Measurements from ENCODE around the gene CDK18.
"Not testable (repeated sequence)": the region's sequence is repeated elsewhere in the genome, so short reads cannot be mapped to it uniquely, and the experiment has no call there.

The CDK18 gene

GRCh38 chr1:205481218-205481617 is 23.3 kb upstream of the CDK18 start:
- DNase-seq, result no peak

DNA sequence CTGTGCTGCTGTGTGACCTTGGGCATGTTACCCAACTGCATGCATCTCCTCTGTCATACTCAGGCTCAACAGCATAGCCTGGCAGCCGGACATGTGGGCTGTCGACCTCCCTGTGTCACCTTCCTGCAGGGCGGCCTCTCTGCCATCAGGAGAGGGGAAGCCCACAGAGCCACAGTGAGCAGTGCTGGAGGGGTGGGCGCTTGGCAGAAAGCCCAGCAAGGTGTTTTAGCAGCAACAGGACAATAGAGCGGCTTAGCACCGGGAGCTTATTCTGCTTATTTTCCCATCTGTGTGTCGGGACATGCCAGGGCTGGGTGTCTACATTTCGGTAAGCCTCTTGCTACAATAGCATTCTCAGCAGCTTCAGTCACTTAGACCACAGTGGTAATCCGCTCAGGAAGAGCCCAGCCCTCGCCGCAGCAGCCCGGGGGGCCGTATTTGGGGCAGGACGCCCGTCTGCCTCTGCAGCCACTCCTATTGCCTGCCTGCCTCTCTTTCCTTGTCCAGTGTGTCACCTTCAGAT is 22.8 kb upstream of the CDK18 start:
- no peak for DNase-seq

DNA sequence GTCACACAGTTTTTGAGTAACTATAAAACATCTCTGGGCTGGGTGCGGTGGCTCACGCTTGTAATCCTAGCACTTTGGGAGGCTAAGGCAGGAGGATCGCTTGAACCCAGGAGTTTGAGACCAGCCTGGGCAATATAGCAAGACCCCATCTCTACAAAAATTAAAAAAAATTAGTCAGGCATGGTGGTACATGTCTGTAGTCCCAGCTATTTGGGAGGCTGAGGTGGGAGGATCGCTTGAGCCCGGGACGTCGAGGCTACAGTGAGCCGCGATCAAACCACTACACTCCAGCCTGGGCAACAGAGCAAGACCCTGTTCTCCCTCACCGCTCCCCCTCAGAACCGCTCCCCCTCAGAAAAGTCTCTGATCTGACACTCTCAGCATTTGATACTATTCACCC is 21.9 kb upstream of the CDK18 start:
- not testable (repeated sequence) for DNase-seq

DNA sequence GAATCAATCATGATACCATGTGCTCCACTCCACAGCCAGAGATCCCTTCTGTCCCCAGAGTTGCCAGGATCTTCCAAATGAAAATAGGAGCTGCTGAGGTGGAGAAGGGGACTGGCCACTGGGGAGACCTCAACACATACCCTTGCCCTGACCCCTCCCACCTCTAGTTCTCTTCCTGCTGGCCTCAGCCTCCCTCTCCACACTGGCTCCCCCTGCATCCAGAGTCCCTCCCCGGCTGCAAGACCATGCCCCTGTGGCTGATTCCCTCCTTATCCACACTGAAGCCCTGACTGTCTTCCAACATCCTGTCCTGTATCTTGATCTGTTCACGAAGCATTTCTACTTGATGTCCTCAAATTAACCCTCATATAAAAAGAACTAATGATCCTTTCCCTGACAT is 21.1 kb upstream of the CDK18 start:
- no peak for DNase-seq

DNA sequence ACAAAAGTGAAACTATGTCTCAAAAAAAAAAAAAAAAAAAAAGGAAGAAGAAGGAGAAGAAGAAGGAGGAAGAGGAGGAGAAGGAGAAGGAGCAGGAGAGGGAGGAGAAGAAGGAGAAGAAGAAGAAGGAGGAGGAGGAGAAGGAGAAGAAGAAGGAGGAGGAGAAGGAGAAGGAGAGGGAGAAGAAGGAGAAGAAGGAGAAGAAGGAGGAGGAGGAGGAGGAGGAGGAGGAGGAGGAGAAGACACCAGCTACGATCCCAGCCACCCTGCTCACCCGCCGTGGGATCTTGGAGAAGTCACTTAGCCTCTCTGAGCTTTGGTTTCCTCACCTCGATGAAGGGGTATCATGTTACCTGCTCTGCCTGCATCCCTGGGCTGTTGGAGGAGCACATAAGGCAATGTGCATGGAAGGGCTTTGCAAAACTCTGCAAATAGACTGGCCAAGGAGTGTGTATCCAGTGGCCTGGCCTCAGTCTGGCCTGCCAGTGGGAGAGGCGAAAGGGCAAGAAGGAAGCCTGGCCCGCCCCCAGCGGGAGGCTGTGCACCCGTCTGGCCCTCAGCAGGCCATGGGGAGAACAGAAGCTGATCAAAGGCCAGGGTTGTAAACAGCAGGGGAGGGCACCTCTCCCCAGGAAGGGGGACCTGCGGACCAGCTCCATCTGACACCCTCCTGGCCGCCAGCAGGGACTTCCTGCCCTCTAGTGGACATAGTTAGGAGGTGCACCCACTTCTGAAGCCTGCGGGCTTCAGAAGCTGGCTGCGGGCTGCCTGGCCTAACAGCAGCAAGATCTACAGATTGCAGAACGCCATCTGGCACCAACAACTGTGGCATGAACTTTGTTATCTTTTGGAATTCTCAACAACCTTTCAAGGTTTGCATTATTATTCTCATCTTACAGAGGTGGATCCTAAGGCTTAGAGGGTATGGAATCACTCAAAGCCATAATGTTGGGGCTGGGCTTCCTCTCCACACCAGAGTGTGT is 19.2 kb upstream of the CDK18 start:
- peak; percentile 74 for DNase-seq

DNA sequence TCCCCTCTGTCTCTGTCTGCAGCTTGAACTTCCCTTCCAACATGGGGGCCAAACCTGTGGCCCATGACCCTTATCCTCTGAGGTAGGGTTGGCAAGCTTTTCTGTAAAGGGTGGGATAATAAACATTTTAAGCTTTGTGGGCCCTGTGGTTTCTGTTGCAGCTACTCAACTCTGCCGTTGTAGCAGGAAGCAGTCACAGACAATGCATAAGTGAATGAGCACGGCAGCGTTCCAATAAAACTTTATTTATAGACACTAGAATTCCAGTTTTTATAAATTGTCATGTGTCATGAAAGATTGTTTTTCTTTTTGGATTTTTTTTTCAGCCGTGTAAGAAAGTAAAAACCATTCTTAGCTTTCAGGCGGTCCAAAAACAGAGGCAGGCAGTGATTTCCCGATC is 18.2 kb upstream of the CDK18 start:
- no peak for DNase-seq

- peak; percentile 48 for DNase-seq
Observed at GRCh38 chr1:205488074-205488723, 16.3 kb upstream of the CDK18 start.

DNA sequence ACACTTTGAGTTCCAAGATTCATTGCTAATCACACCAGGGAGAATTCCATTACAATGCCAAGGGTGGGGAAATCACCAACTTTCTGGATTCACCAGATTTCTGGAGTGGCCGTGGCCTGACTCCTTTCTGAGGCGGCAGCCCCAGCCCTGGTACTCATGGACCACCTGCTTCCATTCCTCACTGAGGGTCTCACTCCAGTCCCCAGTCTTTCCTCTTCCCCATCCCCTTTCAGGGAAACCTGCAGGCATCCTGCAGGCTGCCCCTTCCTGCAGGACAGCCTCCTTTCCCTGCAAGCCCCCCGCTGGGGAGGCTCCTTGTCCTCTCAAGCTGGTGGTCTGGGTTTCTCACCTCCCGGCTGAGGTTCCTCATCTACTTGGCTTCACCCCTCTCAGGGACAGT is 12.7 kb upstream of the CDK18 start:
- no peak for DNase-seq

DNA sequence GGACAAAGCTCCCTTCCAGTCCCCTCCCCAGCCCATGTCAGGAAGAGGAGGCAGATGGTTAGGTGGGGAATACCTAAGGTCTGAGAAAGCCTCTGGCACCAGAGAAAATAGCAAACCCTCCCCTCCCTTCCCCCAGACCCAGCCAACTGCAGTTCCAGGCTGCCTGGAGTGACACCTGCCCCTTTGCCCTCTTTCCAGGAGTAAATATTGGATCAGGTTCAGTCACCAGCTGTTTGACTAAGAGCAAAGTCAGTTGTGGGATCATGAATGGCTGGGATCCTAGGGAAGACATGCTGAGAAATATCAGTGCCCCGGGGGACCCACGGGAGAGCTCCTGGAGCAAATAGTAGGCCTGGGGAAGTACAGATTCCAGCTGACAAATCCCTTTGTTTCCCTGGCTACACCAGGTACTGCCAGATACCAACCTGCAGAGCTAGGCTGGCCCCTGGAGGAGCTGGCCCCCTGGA is 12.2 kb upstream of the CDK18 start:
- no peak for DNase-seq

DNA sequence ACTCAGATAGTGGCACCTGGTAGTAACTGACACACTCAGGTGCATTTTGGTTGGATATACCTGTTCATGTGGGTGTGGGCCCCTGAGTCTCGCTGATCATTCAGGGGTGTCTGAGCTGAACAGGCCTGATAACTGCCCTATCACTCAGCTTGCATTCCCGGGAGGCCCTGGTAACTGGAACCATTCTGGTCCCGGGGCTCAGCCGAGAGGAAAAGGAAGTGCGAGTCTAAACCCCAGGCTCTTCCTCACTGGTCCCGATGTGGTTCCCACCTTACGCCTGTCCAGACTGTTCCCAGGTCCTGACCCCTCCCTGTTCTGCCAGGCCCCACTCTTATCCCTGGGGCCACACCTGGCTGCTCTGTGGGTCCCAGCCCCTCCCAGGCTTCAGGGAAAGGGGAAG is 11.7 kb upstream of the CDK18 start:
- no peak for DNase-seq

- peak; percentile 20 for DNase-seq
Observed at GRCh38 chr1:205493241-205494085, 11.0 kb upstream of the CDK18 start.

DNA sequence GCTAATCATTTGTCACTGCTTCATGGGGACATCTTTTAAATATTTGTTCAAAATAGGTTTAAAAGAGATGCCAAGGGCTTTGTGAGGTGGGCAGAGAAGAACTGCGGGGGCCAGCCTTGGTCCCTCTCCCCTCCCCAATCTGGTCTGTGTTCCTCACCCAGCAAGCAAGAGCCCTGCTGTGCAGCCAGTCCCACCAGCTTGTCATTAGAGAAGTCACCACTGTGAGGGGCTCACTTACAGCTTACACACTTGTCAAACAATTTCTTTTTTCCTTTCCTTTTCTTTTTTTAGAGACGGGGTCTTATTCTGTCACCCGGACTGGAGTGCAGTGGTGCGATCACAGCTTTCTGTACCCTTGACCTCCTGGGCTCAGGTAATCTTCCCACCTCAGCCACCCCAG is 10.4 kb upstream of the CDK18 start:
- no peak for DNase-seq

GRCh38 chr1:205495237-205495823 is 9.1 kb upstream of the CDK18 start:
- DNase-seq, result no peak

DNA sequence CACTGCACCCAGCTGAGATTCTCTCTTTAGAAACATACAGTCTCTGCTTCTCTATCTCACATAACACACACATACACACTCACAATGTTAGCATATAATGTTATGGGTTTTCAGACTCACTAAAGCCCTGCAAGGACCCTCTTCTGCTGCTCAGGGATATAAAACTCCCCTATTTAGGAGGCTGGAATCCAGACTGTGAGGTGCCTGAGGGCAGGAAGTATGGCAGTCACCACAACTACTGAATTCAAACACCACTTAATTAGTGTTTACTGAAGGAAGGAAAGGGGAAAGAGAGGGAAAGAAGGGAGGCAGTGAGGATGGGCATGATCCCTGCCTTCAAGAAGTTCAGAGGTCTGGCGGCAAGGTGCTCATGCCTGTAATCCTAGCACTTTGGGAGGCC is 7.8 kb upstream of the CDK18 start:
- no peak for DNase-seq

DNA sequence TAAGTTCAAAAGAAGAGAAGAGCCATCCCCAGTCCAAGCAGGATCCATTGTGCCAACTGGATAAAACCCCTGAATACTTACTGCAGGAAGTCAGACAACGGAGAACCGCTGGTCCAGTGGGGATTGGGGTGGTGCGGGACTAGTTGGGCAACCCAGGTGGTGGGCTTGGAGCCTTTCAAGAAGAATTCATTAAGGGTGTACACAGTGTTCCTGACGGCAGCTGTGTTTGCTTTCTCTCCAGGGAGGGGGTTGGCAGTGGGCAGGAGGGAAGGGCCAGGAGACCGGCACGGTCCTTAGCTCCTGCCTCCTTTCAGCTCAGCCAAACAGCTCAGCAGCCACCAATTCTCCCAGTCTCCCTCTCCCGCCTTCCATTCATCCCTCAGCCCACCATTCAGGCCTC is 7.1 kb upstream of the CDK18 start:
- no peak for DNase-seq

DNA sequence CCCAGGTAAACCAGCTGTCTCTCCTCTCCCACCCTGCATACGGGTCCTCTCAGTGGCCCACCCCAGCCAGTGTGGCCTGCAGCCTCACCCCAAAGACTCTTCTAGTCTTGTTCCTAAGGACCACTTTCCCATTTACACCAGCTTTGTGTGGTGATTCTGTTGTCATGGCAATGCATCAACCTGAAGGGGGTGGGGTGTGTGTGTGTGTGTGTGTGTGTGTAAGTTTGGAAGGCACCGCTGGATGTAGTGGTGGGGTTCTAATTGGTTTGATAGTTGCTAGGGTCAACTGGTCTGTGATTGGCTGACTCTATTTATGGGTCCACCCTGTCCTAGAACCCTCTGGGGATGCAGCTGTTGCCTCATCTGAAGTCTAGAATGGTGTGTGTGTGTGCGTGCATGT is 4.7 kb upstream of the CDK18 start:
- DNase-seq, result no peak

DNA sequence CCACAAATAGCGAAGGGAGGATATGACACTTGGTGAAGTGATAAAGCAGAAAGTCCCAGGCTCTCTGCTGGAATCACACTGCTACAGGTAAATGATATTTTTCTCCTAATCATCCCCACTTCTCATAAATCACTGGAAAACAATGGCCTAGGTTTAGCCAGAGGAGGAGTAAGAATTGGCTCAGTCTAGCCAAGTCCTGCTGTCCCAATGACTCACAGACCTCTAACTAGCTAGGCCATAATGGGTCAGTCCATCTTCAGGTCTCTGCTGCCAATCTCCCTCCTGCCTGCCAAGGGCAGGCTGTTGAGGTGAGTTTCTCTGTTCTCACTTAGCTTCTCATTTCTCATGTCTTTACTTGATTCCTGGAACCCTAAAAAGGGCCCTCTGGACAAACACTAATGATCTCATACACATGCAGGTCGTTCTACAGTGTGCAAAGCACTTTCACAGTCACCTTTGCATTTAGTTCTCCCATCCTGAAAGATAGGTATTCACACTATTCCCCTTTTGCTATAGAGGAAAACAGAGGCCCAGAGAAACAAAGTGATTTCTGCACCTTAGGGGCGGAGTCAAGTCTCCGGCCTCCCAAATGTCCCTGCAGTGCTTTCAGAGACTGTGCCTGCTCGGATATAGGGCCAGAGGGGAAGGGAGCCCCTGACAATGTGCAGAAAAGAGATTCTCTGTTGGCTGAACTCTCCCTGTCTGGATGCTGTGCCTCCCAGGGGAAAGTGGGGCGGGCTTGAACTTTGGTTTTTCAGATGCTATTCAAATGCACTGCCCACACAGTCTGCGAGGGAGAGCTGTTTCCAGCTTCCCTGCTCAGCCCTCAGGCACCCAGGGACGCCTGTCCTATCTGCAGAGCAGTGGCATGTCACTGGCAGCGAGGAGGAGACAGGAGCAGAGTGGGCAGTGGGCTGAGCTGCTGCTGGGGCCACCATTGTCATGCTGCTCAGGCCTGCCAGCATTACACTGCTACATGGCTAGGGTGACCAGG is 3.9 kb upstream of the CDK18 start:
- DNase-seq, result no peak

GRCh38 chr1:205502111-205502810 is 2.2 kb upstream of the CDK18 start:
- no peak for DNase-seq

- DNase-seq, result no peak
Observed at GRCh38 chr1:205502992-205503391, 1.5 kb upstream of the CDK18 start.

DNA sequence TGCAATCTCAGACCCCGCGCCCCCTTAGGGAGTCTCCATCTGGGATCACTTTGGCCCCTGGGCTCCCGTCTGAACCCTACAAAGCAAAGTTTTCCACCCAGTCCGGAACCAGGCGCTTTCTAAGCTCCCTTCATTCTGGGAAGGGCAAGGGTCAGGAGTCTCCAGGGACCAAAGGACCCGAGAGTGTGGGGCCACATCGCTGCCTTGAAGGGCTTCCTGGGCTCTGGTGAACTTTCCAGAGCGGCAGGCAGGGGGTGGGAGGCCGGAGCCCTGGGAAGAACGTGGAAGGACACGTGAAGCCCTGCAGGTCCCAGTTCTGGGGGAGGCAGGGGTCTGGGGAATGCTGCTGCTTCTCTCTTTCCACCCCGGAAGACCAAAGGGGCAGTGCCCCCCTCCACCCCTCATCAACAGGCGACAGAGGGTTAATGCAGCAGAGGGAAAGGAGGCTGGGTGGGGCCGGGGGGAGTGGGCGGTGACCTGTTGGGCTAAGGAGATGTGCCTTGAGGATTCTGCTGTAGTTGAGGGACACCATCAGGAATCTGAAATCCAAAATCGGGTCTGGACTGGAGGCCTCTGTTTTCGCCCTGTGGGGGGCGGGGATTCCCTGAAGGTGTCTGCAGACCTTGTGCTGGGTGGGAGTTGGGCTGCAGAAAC is 734 bp downstream of the CDK18 start:
- DNase-seq, result no peak

Data from activated CD4-positive, alpha-beta T cell treated with anti-CD3 and anti-CD28 coated beads for 48 hours (primary cell).